B cell (primary cell): ENCODE measurements around the gene THRB. TPM values are rescaled to one million over a fixed set of nuclear protein-coding genes. Genes with fewer than 3 reads are reported as not detected.

Source experiments
- ATAC-seq: fragments of 200-7000 bp; cut with Tn5 transposase; one replicate; pipeline ENCODE4 v1.10.0; 2021; ENCODE audit warnings: low read depth, mild to moderate bottlenecking, moderate number of reproducible peaks, moderate library complexity
- CTCF ChIA-PET: fragments of 350-600 bp; sonication (Branson Sonifier 250); formaldehyde crosslinking; loops from one replicate; lab custom pipeline; 2021; ENCODE audit warnings: antibody characterized with exemption, inconsistent platforms; lab: Charles Lee
- POLR2A ChIA-PET: fragments of 350-600 bp; sonication (Branson Sonifier 250); formaldehyde crosslinking; loops from one replicate; lab custom pipeline; 2021; ENCODE audit warnings: antibody characterized with exemption; lab: Charles Lee
- DNase-seq: peaks from one replicate; pipeline ENCODE4 v3.0.0; 2013
- H2AFZ ChIP-seq: 2 replicates; pipeline ENCODE4 v1.6.1; 2012; ENCODE audit warnings: mild to moderate bottlenecking, low read depth, low read length; ENCODE audit not compliant: insufficient read depth, poor library complexity, severe bottlenecking
- H3K27ac ChIP-seq, 2 donors: 1 replicate in 1 of 2; 2 replicates in 1 of 2; pipeline ENCODE4 v1.5.1; 2012 to 2013; ENCODE audit warnings: low read length in 2 of 2, mild to moderate bottlenecking in 2 of 2, moderate library complexity in 1 of 2
- H3K27me3 ChIP-seq, 4 experiments: fragments of 200-600 bp in 1 of 4; sonication (generic) in 1 of 4; replicated peaks in 1 of 4; 1 replicate in 2 of 4; 2 replicates in 2 of 4; pipeline versions ENCODE4 v1.6.1 to v1.7.0; 2013 to 2016; ENCODE audit warnings: low read length in 3 of 4, mild to moderate bottlenecking in 2 of 4, mixed read lengths in 1 of 4, moderate library complexity in 1 of 4; ENCODE audit not compliant: insufficient read depth in 4 of 4, control insufficient read depth in 3 of 4; ENCODE audit errors: control extremely low read depth in 1 of 4
- H3K36me3 ChIP-seq, 2 experiments: replicated peaks in 1 of 2; 1 replicate in 1 of 2; 2 replicates in 1 of 2; pipeline versions ENCODE4 v1.6.1 to v1.7.1; 2013; ENCODE audit warnings: low read length in 1 of 2; ENCODE audit not compliant: insufficient read depth in 2 of 2, control insufficient read depth in 1 of 2; ENCODE audit errors: control extremely low read depth in 1 of 2, extremely low read depth in 1 of 2
- H3K4me1 ChIP-seq, 2 donors: fragments of 200-600 bp in 1 of 2; sonication (generic) in 1 of 2; 1 replicate in 1 of 2; 2 replicates in 1 of 2; pipeline versions ENCODE4 v1.5.1 to v1.6.1; 2013 to 2017; ENCODE audit warnings: low read length in 2 of 2; ENCODE audit not compliant: control insufficient read depth in 2 of 2, insufficient read depth in 2 of 2
- H3K4me2 ChIP-seq: replicated peaks from 2 replicates; pipeline ENCODE3; 2012; ENCODE audit warnings: mild to moderate bottlenecking, low read depth, low read length; ENCODE audit not compliant: poor library complexity, severe bottlenecking
- H3K4me3 ChIP-seq, 5 experiments: fragments of 200-600 bp in 1 of 5; sonication (generic) in 1 of 5; 1 replicate in 3 of 5; 2 replicates in 2 of 5; pipeline versions ENCODE4 v1.5.1 to v1.7.0; 2011 to 2016; ENCODE audit warnings: low read length in 4 of 5, mild to moderate bottlenecking in 4 of 5, low read depth in 2 of 5, control low read depth in 1 of 5, moderate library complexity in 1 of 5; ENCODE audit not compliant: insufficient read depth in 1 of 5; ENCODE audit errors: control extremely low read depth in 1 of 5, extremely low read depth in 1 of 5
- H3K79me2 ChIP-seq: fragments of 200-600 bp; sonication (generic); one replicate; pipeline ENCODE4 v1.6.0; 2016; ENCODE audit warnings: low read length; ENCODE audit not compliant: control insufficient read depth, insufficient read depth
- H3K9ac ChIP-seq: fragments of 200-600 bp; sonication (generic); 2 replicates; pipeline ENCODE4 v1.6.1; 2017; ENCODE audit warnings: mild to moderate bottlenecking, low read length, moderate library complexity
- H3K9me3 ChIP-seq, 3 donors: one replicate each; pipeline versions ENCODE4 v1.6.1 to v1.7.1; 2013; ENCODE audit warnings: low read length in 2 of 3; ENCODE audit not compliant: control insufficient read depth in 2 of 3, insufficient read depth in 1 of 3; ENCODE audit errors: control extremely low read depth in 1 of 3
- H4K20me1 ChIP-seq: 2 replicates; pipeline ENCODE4 v1.6.0; 2012; ENCODE audit warnings: mild to moderate bottlenecking, low read length; ENCODE audit not compliant: insufficient read depth, control insufficient read depth, poor library complexity, severe bottlenecking
- H3K27ac Mint-ChIP-seq: one replicate; pipeline ENCODE4 v1.8.0; 2021; ENCODE audit warnings: mixed read lengths
- H3K27me3 Mint-ChIP-seq: one replicate; pipeline ENCODE4 v1.8.0; 2021; ENCODE audit warnings: mixed read lengths
- H3K4me1 Mint-ChIP-seq: one replicate; pipeline ENCODE4 v1.8.0; 2021; ENCODE audit warnings: mixed read lengths
- H3K4me3 Mint-ChIP-seq: one replicate; pipeline ENCODE4 v1.8.0; 2021; ENCODE audit warnings: mixed read lengths
- H3K9me3 Mint-ChIP-seq: one replicate; pipeline ENCODE4 v1.8.0; 2022; ENCODE audit warnings: mixed read lengths; ENCODE audit not compliant: insufficient read depth
- CTCF ChIP-seq: fragments of 200-600 bp; IDR thresholded peaks from one replicate; pipeline ENCODE4 v1.8.0; 2022; ENCODE audit warnings: antibody characterized with exemption, mild to moderate bottlenecking
- EZH2 ChIP-seq: IDR thresholded peaks from 2 replicates; pipeline ENCODE4 v1.6.1; 2012; ENCODE audit warnings: borderline replicate concordance, low read depth, mild to moderate bottlenecking, moderate library complexity, low read length; ENCODE audit not compliant: insufficient read depth, poor library complexity, severe bottlenecking
- WGBS: methylation state at CpG from one replicate; pipeline ENCODE4 v1.1.5; 2013; ENCODE audit warnings: missing lambda C conversion rate; ENCODE audit not compliant: insufficient coverage; 5-methylcytosine and 5-hydroxymethylcytosine counted together
- intact Hi-C: fragments of 100-400 bp; cut with micrococcal nuclease; formaldehyde crosslinking; loops from one replicate; pipeline ENCODE4 v1.10.0; 2022
- polyA plus RNA-seq: library from polyadenylated mRNA; depleted of rRNA; stranded (reverse); fragments of >200 nt; gene quantifications from 2 replicates; pipeline ENCODE4 v1.2.3, GENCODE V29; 2012
- total RNA-seq, 2 donors: library from RNA; stranded (reverse); fragments of 120-200 nt in 1 of 2; gene quantifications; 1 replicate in 1 of 2; 2 replicates in 1 of 2; pipeline versions ENCODE4 v1.2.3 to v1.2.4, GENCODE V29; 2013 to 2022

Gene THRB
- total and polyA plus RNA-seq, 2 donors (not counting 1 experiment from before 2014, with no cell fraction given): 0.86 to 1.8 TPM

GRCh38 chr3:24406900-24407299 is 87.8 kb downstream of the THRB start:
- no peak for ATAC-seq
- no peaks in the 10 kb centered on the region for H3K4me1 Mint-ChIP-seq
- CTCF ChIA-PET: no interaction called here

GRCh38 chr3:24405057-24405456 is 89.6 kb downstream of the THRB start:
- ATAC-seq: no peak
- no peaks in the 10 kb centered on the region for H3K27me3 Mint-ChIP-seq

More at GRCh38 chr3:24406900-24407299, 87.8 kb downstream of the THRB start:
- no peaks in the 10 kb centered on the region for H3K9me3 Mint-ChIP-seq
- intact Hi-C loops: no loop called here
- H3K27me3 Mint-ChIP-seq: no peaks in the 10 kb centered on the region
- no peak overlapping the region for H2AFZ ChIP-seq
- no peaks in the 10 kb centered on the region for H4K20me1 ChIP-seq
- H3K36me3 ChIP-seq: no peaks in the 10 kb centered on the region
- H3K4me3 Mint-ChIP-seq: no peak overlapping the region
- H3K9me3 ChIP-seq: no peaks in the 10 kb centered on the region
- H3K27me3 ChIP-seq: no peaks in the 10 kb centered on the region
- no peak for DNase-seq
- no peak overlapping the region for H3K27ac Mint-ChIP-seq
- H3K79me2 ChIP-seq: no peaks in the 10 kb centered on the region
- no peaks in the 10 kb centered on the region for H3K4me1 ChIP-seq
- H3K27ac ChIP-seq: no peak overlapping the region
- POLR2A ChIA-PET: no interaction called here
- 88% methylated on average over 3 of the region's 4 CpGs for WGBS
- H3K9ac ChIP-seq: no peak overlapping the region
- no peak for TF ChIP-seq CTCF
- no peak for TF ChIP-seq EZH2
- H3K4me2 ChIP-seq: no peak overlapping the region
- H3K4me3 ChIP-seq: no peak overlapping the region

More at GRCh38 chr3:24405057-24405456, 89.6 kb downstream of the THRB start:
- Histone ChIP-seq H3K4me2 (no peak overlapping the region), H3K9me3 (no peaks in the 10 kb centered on the region), H4K20me1 (no peaks in the 10 kb centered on the region), H3K36me3 (no peaks in the 10 kb centered on the region), H3K27me3 (no peaks in the 10 kb centered on the region), H3K79me2 (no peaks in the 10 kb centered on the region), H3K9ac (no peak overlapping the region), H3K4me1 (no peaks in the 10 kb centered on the region), H3K4me3 (no peak overlapping the region), H2AFZ (no peak overlapping the region), H3K27ac (no peak overlapping the region)
- Mint-ChIP-seq H3K4me3 (no peak overlapping the region), H3K9me3 (no peaks in the 10 kb centered on the region), H3K4me1 (no peaks in the 10 kb centered on the region), H3K27ac (no peak overlapping the region)
- 100% methylated on average over 1 of the region's 4 CpGs for WGBS
- no peak for DNase-seq
- ChIA-PET POLR2A (no interaction called here), CTCF (no interaction called here)
- TF ChIP-seq EZH2 (no peak), CTCF (no peak)
- intact Hi-C loops: no loop called here
